GM21786 (cell line): ENCODE results near the gene NR2F1.
A peak's percentile ranks its signal among the peaks of the same experiment; 100 is the strongest.

ENCODE experiments used
- ATAC-seq: cut with Tn5 transposase; IDR thresholded peaks from one replicate; pipeline ENCODE4 v1.9.1; 2021; ENCODE audit not compliant: unreplicated experiment

NR2F1 gene

GRCh38 chr5:93577854-93578812 lies 4.9 kb upstream of the NR2F1 start:
- ATAC-seq, result no peak

- no peak for ATAC-seq
These were observed 4.0 kb upstream of the NR2F1 start for GRCh38 chr5:93578813-93579691.

- no peak for ATAC-seq
These were observed 3.3 kb upstream of the NR2F1 start for GRCh38 chr5:93579692-93580062.

- no peak for ATAC-seq
These were observed 2.7 kb upstream of the NR2F1 start for GRCh38 chr5:93580063-93580926.

GRCh38 chr5:93580927-93581445 lies 2.0 kb upstream of the NR2F1 start, which contains the start of gene NR2F1-AS1:
Gene NR2F1-AS1, minus strand, starts transcription at chr5:93581219.
- peak; percentile 12 for ATAC-seq

- ATAC-seq, result no peak
These were observed 907 bp upstream of the NR2F1 start for GRCh38 chr5:93582167-93582462.

GRCh38 chr5:93583439-93583767 lies 381 bp downstream of the NR2F1 start:
- no peak for ATAC-seq

GRCh38 chr5:93583768-93584595 lies 960 bp downstream of the NR2F1 start:
- no peak for ATAC-seq

GRCh38 chr5:93584596-93585040 lies 1.6 kb downstream of the NR2F1 start:
- no peak for ATAC-seq

- ATAC-seq, result no peak
These were observed 2.2 kb downstream of the NR2F1 start for GRCh38 chr5:93585041-93585766.

- ATAC-seq, result no peak
These were observed 2.9 kb downstream of the NR2F1 start for GRCh38 chr5:93585767-93586385.

- no peak for ATAC-seq
These were observed 3.9 kb downstream of the NR2F1 start for GRCh38 chr5:93586736-93587596.

- ATAC-seq, result no peak
These were observed 4.8 kb downstream of the NR2F1 start for GRCh38 chr5:93587597-93588351.

GRCh38 chr5:93588352-93589151 lies 5.5 kb downstream of the NR2F1 start:
- no peak for ATAC-seq

- no peak for ATAC-seq
These were observed 6.3 kb downstream of the NR2F1 start for GRCh38 chr5:93589152-93589828.

GRCh38 chr5:93589829-93590215 lies 6.8 kb downstream of the NR2F1 start:
- ATAC-seq, result no peak
